NCI-H2107 (cell line): ENCODE measurements around the gene ING1.

Experiments
- DNase-seq: peaks from one replicate; lab custom pipeline; 2025; lab: John Stamatoyannopoulos, UW

Gene ING1

GRCh38 chr13:110771194-110771593, 57.7 kb downstream of the ING1 start:
- no peak for DNase-seq

GRCh38 chr13:110772091-110772984, 58.8 kb downstream of the ING1 start:
- DNase-seq, result no peak
